Choroid plexus epithelial cell (primary cell): ENCODE measurements around the gene UGDH.

ENCODE experiments used
- DNase-seq: peaks from one replicate; pipeline ENCODE4 v3.0.0-alpha.2; 2010; ENCODE audit warnings: low read depth
- H3K4me3 ChIP-seq: 2 replicates; pipeline ENCODE4 v1.5.1; 2011; ENCODE audit warnings: low read depth, mild to moderate bottlenecking, control low read depth, low read length, moderate library complexity
- TF ChIP-seq, protein P1 (sequence below): conservative IDR thresholded peaks from 2 replicates; pipeline ENCODE4 v1.5.1; 2011; ENCODE audit warnings: low read depth, mild to moderate bottlenecking, control low read depth, inconsistent platforms, low read length, moderate library complexity

The UGDH gene

DNA sequence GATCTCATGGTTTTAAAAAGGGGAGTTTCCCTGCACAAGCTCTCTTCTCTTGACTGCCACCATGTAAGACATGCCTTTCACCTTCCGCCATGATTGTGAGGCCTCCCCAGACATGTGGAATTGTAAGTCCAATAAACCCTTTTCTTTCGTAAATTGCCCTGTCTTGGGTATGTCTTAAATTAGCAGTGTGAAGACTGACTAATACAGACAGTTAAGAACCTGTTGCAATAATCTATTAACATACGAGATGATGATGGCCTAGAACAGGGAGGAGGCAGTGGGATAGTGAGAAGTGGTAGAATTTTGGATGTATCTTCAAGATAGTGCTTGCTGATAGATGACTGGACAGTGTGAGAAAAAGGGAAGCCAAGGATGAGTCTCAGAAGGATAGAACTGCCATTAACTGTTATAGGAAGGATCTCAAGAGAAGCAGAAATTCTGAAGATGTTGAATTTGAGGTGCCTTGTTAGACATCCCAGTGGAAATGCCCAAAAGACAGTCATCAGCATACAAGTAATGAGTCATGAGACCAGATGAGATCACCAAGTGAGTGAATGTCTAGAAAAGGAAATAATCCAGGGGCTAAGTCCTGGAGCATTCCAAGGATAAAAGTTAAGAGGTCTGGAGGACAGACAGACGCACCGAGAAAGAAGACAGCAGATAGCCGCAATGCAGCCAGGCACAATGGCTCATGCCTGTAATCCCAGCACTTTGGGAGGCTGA lies 38.8 kb upstream of the UGDH start:
- peak; percentile 84 for DNase-seq
- TF ChIP-seq, protein P1, sequence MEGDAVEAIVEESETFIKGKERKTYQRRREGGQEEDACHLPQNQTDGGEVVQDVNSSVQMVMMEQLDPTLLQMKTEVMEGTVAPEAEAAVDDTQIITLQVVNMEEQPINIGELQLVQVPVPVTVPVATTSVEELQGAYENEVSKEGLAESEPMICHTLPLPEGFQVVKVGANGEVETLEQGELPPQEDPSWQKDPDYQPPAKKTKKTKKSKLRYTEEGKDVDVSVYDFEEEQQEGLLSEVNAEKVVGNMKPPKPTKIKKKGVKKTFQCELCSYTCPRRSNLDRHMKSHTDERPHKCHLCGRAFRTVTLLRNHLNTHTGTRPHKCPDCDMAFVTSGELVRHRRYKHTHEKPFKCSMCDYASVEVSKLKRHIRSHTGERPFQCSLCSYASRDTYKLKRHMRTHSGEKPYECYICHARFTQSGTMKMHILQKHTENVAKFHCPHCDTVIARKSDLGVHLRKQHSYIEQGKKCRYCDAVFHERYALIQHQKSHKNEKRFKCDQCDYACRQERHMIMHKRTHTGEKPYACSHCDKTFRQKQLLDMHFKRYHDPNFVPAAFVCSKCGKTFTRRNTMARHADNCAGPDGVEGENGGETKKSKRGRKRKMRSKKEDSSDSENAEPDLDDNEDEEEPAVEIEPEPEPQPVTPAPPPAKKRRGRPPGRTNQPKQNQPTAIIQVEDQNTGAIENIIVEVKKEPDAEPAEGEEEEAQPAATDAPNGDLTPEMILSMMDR, result no peak
- H3K4me3 ChIP-seq, result no peak overlapping the region

DNA sequence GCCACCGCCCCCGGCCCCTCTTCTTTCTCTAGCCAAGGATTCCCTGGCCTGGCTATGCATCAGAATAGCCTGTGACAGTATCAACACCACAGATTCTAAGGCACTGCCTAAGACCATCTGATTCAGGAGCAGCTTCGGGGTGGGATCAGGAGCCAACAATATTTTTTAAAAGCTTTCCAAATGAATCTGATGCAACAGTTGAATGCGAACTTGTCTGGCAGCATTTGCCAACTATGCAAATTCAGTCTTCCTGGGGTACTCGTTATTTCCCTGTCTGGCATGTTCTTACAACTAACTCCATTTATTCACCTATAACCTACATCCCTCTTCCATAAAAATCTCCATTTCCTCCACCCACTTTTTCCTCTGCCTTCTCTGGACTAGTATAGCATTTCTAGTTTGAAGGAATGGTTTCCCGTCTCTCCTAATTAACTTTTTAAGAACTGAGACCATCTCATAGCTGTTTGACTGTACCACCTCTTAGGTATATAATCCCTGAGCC lies 36.2 kb upstream of the UGDH start:
- no peak for DNase-seq
- TF ChIP-seq, protein P1, result no peak
- H3K4me3 ChIP-seq, result no peak overlapping the region

DNA sequence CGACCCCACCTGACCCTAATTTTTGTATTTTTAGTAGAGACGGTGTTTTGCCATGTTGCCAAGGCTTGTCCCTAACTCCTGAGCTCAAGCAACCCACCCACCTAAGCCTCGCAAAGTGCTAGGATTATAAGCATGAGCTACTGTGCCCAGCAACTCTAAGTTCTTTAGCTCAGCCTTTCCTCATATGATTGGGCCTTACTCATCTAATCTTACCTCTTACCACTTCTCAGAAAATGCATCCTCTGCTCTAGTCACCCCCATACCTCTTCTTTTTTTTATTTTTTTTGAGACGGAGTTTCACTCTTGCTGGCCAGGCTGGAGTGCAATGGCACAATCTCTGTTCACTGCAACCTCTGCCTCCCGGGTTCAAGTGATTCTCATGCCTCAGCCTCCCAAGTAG lies 35.6 kb upstream of the UGDH start:
- no peak overlapping the region for H3K4me3 ChIP-seq
- TF ChIP-seq, protein P1, result no peak
- no peak for DNase-seq

DNA sequence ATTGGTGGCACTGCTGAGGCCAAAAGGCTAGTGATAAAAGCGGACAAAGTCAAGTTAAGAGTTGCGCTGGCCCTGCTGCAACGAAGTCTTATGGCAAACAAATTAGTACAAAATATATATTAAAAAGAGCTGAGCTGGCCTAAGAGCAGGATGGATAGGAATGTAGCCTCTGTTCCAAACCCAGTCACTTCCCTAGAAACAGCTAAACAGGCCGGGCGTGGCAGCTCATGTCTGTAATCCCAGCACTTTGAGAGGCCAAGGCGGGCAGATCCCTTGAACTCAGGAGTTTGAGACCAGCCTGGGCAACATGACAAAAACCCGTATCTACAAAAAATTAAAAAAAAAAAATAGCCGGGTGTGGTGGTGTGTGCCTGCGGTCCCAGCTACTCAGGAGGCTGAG lies 32.4 kb upstream of the UGDH start:
- DNase-seq, result no peak
- TF ChIP-seq, protein P1, result no peak
- H3K4me3 ChIP-seq, result no peak overlapping the region

DNA sequence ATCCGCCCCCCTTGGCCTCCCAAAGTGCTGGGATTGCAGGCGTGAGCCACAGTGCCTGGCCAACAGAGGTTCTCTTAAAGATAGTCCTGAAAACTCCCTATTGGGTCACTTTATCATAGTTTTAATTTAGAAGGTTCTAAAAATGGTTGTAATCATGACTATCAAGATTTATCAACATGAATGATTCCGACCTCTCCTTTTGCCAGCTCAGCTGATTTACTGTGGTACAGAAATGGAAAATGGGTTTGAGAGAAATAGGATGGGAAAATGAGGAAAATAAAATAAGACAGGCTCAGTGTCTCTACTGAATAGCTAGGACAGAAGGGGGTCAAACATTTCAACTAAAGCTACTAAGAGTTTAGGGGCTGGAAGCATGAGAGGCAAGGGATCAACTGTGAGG lies 28.2 kb upstream of the UGDH start:
- no peak for DNase-seq
- TF ChIP-seq, protein P1, result no peak
- H3K4me3 ChIP-seq, result no peak overlapping the region

DNA sequence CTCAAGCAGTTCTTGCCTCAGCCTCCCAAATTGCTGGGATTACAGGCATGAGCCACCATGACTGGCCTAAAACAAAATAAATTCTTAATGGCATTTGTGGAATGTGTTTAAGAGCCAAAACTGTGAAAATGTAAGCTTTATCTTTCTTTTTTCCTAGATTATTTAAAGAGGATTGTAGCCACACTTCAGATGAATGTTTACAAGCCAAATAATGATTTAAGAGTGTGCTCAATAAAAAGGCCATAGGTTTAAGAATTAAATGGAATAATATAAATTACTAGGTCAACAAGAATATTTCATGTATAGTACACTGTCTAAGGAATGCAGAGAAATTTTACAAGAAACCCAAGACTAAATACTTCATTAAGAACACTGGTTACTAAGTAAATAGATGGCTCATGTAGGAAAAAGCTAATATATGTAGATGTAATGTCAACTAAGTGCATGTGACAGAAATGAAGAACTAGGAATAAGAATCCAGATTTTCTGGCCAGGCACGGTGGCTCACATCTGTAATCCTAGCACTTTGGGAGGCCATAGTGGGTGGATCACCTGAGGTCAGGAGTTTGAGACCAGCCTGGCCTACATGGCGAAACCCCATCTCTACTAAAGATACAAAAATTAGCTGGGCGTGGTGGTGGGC lies 21.3 kb upstream of the UGDH start:
- DNase-seq, result peak; percentile 44
- TF ChIP-seq, protein P1, result no peak
- H3K4me3 ChIP-seq, result no peak overlapping the region
